MM.1S (cell line): ENCODE measurements around the gene VPS45.

Source experiments
- DNase-seq: peaks from one replicate; pipeline ENCODE4 v3.0.0-alpha.2; 2015
- H2AFZ ChIP-seq: fragments of 300-600 bp; sonication (generic); 2 replicates; pipeline ENCODE4 v1.6.0; 2016; ENCODE audit warnings: antibody characterized with exemption, low read length
- H3F3A ChIP-seq: fragments of 300-600 bp; sonication (generic); 2 replicates; pipeline ENCODE4 v1.6.1; 2016; ENCODE audit warnings: mild to moderate bottlenecking, antibody characterized with exemption, low read length, moderate library complexity, mixed read lengths; ENCODE audit not compliant: insufficient read depth
- H3K27ac ChIP-seq: fragments of 300-600 bp; sonication (generic); 2 replicates; pipeline ENCODE4 v1.5.1; 2016; ENCODE audit warnings: mild to moderate bottlenecking, low read length
- H3K27me3 ChIP-seq: fragments of 300-600 bp; sonication (generic); replicated peaks from 2 replicates; pipeline ENCODE4 v1.6.0; 2016; ENCODE audit warnings: low read length; ENCODE audit not compliant: insufficient read depth
- H3K36me3 ChIP-seq: fragments of 300-600 bp; sonication (generic); replicated peaks from 2 replicates; pipeline ENCODE4 v1.6.1; 2016; ENCODE audit warnings: mild to moderate bottlenecking, low read length, mixed read lengths; ENCODE audit not compliant: insufficient read depth
- H3K4me1 ChIP-seq: fragments of 300-600 bp; sonication (generic); 2 replicates; pipeline ENCODE4 v1.6.1; 2016; ENCODE audit warnings: low read length, mixed read lengths
- H3K4me2 ChIP-seq: fragments of 300-600 bp; sonication (generic); 2 replicates; pipeline ENCODE4 v1.6.0; 2016; ENCODE audit warnings: low read depth, low read length
- H3K4me3 ChIP-seq: fragments of 300-600 bp; sonication (generic); 2 replicates; pipeline ENCODE4 v1.5.1; 2016; ENCODE audit warnings: low read length, mixed read lengths
- H3K79me2 ChIP-seq: fragments of 300-600 bp; sonication (generic); 2 replicates; pipeline ENCODE4 v1.6.1; 2016; ENCODE audit warnings: mixed run types, low read length, mixed read lengths
- H3K9ac ChIP-seq: fragments of 300-600 bp; sonication (generic); 2 replicates; pipeline ENCODE4 v1.6.1; 2016; ENCODE audit warnings: low read length, mixed read lengths
- H3K9me2 ChIP-seq: fragments of 300-600 bp; sonication (generic); replicated peaks from 2 replicates; pipeline ENCODE4 v1.6.1; 2016; ENCODE audit warnings: mild to moderate bottlenecking, low read length, mixed read lengths; ENCODE audit not compliant: insufficient read depth
- H3K9me3 ChIP-seq: fragments of 300-600 bp; sonication (generic); replicated peaks from 2 replicates; pipeline ENCODE4 v1.6.1; 2016; ENCODE audit warnings: mild to moderate bottlenecking, low read length, mixed read lengths; ENCODE audit not compliant: insufficient read depth
- H4K20me1 ChIP-seq: fragments of 300-600 bp; sonication (generic); 2 replicates; pipeline ENCODE4 v1.6.1; 2016; ENCODE audit warnings: mild to moderate bottlenecking, low read length, moderate library complexity, mixed read lengths; ENCODE audit not compliant: insufficient read depth
- CTCF ChIP-seq: fragments of 300-600 bp; sonication (generic); IDR thresholded peaks from 2 replicates; pipeline ENCODE4 v1.5.1; 2016; ENCODE audit warnings: antibody characterized with exemption, low read length, mixed read lengths
- EZH2 ChIP-seq: fragments of 300-600 bp; sonication (generic); optimal IDR thresholded peaks from 2 replicates; pipeline ENCODE3; 2017; ENCODE audit warnings: low read depth, mild to moderate bottlenecking, antibody characterized with exemption, low read length, mixed read lengths
- EZH2phosphoT487 ChIP-seq: fragments of 300-600 bp; sonication (generic); IDR thresholded peaks from 2 replicates; pipeline ENCODE4 v1.6.1; 2018; ENCODE audit warnings: antibody characterized with exemption, low read length

Gene VPS45

GRCh38 chr1:150165622-150166612 lies 98.3 kb downstream of the VPS45 start:
- Histone ChIP-seq H3F3A (peaks cover 30% of the 10 kb centered on the region), H3K27me3 (no peaks in the 10 kb centered on the region), H4K20me1 (no peaks in the 10 kb centered on the region), H3K36me3 (no peaks in the 10 kb centered on the region), H3K4me2 (peak overlapping the region; percentile 51), H3K4me3 (peak overlapping the region; percentile 7), H3K9me2 (no peaks in the 10 kb centered on the region), H3K9me3 (no peaks in the 10 kb centered on the region), H3K9ac (peak overlapping the region; percentile 5; the same call in 1 of the 2 replicates), H3K4me1 (peaks cover 47% of the 10 kb centered on the region), H3K79me2 (no peaks in the 10 kb centered on the region), H2AFZ (peak overlapping the region; percentile 67), H3K27ac (peak overlapping the region; percentile 55; the same call in 1 of the 2 replicates)
- DNase-seq = peak; percentile 68
- TF ChIP-seq EZH2 (no peak), CTCF (peak; percentile 97), EZH2phosphoT487 (no peak)

- no peak overlapping the region for H3K27ac ChIP-seq
- H3K4me1 ChIP-seq = peaks cover 22% of the 10 kb centered on the region
- no peak overlapping the region for H3K9ac ChIP-seq
- no peaks in the 10 kb centered on the region for H4K20me1 ChIP-seq
- H3K4me3 ChIP-seq = no peak overlapping the region
- H3K79me2 ChIP-seq = no peaks in the 10 kb centered on the region
- H3K36me3 ChIP-seq = no peaks in the 10 kb centered on the region
- peak; percentile 80 for DNase-seq
- peaks cover 17% of the 10 kb centered on the region for H3F3A ChIP-seq
- no peaks in the 10 kb centered on the region for H3K9me3 ChIP-seq
- no peaks in the 10 kb centered on the region for H3K9me2 ChIP-seq
- TF ChIP-seq EZH2phosphoT487 (no peak), EZH2 (no peak), CTCF (peak; percentile 98)
- H2AFZ ChIP-seq = no peak overlapping the region
- H3K27me3 ChIP-seq = no peaks in the 10 kb centered on the region
- no peak overlapping the region for H3K4me2 ChIP-seq
Measured at GRCh38 chr1:150168960-150169601, 101.5 kb downstream of the VPS45 start.

- no peak overlapping the region for H3K9ac ChIP-seq
- TF ChIP-seq CTCF (no peak), EZH2 (no peak), EZH2phosphoT487 (no peak)
- no peak overlapping the region for H3K4me3 ChIP-seq
- H3K36me3 ChIP-seq = no peaks in the 10 kb centered on the region
- H3K27me3 ChIP-seq = no peaks in the 10 kb centered on the region
- H3K4me1 ChIP-seq = no peaks in the 10 kb centered on the region
- H3K4me2 ChIP-seq = no peak overlapping the region
- H3K79me2 ChIP-seq = no peaks in the 10 kb centered on the region
- H2AFZ ChIP-seq = no peak overlapping the region
- H3K9me2 ChIP-seq = no peaks in the 10 kb centered on the region
- no peaks in the 10 kb centered on the region for H3F3A ChIP-seq
- no peak for DNase-seq
- H3K27ac ChIP-seq = no peak overlapping the region
- H4K20me1 ChIP-seq = no peaks in the 10 kb centered on the region
- no peaks in the 10 kb centered on the region for H3K9me3 ChIP-seq
Measured at GRCh38 chr1:150171801-150172200, 104.2 kb downstream of the VPS45 start.
